ENCODE measurements around the gene FAM13A. TPM values are rescaled to one million over a fixed set of nuclear protein-coding genes. Genes with fewer than 3 reads are reported as not detected.

The FAM13A gene
- polyA plus RNA-seq, 1 donor, result 33.5 TPM

DNA sequence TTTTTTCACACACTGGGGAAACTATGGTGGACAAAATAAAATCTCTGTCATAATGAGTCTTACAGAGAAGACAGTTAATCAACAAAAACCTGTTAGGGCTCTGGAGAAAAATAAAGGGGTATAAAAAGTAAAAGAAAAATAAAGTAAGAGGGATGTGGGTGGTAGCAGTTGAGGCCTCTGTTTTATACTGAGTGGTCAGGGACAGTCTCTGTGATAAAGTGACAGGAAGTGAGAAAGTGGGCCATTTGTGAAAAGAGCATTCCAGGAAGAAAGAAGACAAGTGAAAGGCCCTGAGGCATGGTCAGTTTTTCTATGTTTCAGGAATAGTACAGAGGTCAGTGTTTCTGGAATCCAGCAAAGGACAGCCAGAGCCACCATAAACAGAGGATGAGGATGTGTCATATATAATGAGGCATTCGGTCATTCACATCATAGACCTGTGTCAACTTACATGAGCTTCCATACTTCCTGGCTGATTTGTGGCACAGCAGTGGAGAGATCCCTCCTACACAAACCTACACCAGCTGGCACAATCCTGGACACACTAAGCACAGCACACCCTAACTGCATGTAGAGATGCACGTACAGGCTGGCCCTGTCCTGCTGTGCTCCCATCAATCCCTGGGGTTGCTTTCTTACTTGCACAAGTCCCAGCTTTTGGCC lies 295.0 kb downstream of the FAM13A start:
- no peak for DNase-seq

DNA sequence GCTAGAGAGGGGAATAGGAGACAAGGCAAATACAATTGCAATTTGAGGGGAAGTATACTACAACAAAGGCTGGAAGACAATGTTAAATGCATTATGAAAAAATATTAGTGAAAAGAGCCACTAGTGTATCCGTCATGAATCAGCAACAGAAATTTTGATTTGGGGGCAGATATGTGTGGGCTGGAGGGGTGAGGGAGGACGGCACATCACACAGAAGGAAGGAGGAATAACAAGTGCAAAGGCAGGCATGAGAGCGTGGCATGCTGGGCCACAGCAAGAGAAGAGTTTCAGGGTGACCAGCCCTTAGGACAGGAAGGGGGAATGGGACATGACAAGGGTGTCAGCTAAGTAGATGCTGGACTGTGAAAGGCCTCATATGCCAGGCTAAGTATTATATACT lies 295.6 kb downstream of the FAM13A start:
- DNase-seq, result no peak

DNA sequence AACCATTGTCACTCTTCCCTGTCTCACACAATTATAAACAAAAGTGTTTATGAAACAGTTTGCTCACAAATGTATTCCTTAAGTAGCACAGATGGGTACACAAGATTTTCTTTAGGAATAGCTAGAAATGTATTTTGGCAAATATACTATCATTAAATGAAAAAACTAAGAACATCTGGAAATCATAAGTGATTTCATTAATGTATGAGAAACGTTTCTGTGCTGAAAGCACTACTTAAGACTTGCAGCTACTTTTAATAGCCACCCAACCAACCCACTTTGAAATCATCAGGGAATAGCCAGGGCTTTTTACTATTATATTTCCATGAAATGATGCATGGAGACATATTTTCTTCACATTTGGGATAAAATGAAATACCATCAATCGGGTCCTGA lies 297.1 kb downstream of the FAM13A start:
- no peak for DNase-seq

DNA sequence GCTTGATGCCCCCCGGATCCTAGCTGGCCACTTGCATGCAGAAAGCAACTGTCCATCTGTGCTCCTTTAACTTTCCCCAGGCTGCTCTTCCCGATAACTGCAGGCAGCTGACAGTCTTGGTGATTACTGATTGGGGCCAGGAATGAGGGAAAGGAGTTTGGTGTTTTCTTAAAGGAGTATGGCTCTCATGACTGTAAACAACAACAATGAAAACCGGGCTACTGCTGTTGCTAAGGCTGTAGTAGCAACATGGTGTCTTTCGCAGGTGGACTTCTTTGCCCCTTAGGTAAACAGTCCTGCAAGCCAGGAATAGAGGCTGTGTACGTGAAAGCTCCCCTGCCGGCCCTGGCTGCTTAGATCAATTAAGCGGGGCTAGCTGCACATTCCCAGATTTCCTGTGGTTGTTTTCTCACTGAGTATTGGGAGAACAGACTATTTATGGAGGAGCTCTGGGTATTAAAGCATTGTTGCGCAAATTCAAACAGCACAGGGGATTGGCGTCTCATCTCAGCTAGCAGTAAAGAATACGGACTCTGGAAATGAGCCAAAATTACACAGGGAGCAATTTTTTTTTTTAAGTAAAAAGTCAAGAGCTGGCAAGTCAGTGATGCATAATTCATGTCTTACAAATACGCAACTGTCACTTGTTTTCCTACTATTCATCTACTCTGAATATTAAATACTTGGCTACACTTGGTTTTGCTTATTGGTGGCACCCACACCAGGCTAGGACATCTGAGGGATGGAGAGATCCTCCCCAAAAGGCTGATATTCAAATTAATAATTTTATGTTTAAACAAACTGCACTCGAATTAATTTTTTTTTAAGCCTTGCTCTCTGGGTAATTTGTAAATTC lies 297.7 kb downstream of the FAM13A start:
- DNase-seq, result peak; percentile 56

DNA sequence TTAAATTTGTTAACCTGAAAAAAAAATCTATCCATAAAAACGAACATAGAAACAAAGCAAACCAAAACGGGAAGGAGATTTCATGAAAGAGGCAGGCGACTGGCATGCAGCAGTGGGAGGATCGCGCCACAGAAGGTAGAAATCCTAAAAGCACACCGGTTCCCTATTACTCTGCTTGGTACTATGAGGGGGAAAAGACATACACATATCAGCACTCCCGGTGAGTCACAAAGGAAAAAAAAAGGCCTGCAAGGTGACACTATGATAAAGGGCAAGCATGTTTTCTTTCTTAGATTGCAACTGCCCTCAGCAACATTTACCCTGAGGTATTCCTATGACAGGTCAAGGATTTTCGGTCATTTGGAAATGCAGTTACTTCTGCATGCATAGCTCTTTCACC lies 298.7 kb downstream of the FAM13A start:
- DNase-seq, result no peak

DNA sequence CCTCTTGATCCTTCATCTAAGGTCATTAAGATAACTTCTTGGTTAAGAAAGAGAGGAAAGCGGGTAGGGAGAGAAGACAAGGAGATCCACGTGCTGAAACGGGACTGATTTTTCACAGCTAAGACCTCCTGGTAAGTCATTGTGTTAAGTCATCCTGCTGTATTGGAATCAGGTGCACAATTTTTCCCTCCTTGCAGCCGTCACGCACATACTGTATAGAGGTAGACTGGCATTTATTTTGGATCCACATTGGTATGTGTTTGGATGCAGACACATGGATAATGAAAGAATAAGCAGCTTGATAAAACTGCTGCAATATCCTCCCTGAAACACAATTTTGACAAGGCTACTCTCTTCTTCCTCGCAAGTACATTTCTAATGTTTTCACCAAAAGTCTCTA lies 299.2 kb downstream of the FAM13A start:
- DNase-seq, result no peak

DNA sequence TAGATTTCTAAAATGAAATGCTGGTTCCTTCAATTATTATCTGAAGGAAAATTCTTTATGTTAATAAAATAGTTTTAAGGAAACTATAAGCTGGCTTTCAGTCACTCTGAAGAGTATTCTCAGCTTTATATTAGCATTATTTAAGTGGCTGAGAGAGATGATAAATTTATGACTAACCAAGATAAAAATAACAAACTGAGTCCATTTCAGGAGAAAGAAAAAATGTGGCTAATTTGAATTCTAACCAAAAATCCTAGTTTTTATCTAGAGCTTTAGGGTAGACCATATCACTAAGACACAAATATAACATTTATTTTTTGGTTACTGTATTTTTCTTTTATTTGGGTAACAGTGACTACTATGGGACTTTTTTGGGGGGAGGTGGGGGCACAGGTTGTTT lies 299.9 kb downstream of the FAM13A start:
- DNase-seq, result no peak

DNA sequence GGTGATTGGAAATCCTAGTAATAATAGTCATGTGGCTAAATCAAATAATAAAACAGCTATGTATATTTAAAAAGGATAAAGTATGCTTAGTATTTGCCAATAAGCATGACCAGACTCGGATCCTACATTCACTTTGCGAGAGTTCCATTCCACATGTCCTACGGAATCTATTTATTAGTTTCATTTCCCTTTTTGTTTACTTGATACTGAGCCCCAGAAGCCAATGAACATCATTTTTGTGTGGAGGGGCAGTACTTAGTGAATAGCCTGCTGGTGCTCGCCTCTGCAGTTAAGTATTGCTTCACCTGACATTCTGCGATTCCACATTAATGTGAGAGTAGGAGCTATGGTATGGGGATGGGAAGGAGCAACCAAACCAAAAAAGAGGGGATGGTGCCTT lies 300.8 kb downstream of the FAM13A start:
- no peak for DNase-seq

DNA sequence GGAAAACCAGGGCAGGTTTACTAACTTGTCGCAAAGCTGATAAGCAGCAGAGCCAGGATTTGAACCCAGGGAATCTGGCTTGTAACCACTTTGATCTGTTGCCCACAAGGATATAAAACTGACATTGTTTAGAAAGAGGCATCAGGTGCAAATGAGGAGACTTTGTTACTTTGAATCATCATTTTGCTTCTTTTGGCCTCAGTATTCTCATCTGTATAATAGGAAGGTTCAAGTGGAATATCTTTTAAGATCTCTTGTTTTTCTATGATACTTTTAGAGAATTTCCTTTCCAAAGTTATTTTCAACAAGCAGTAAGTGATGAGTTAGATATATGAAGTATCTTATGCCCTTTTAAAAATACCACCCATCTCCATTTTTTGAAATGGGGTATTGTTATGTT lies 301.5 kb downstream of the FAM13A start:
- DNase-seq, result no peak

DNA sequence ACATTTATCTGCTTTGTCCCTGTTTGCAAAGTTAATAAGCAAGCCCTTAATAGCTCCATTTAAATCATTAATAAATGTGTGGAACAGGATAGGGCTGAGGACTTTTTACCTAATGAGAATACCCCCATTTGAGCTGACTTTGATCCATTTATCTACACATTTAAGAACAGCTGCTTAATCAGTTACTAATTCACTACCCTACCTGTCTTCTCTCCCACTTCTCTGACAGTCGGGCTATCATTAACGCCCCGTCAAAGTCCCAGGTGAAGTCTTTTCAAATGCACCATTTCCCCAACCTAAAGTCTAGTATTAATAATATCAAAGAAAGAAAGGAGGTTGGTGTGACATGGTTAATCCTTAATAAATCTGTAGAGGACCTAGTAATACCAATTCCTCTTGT lies 302.2 kb downstream of the FAM13A start:
- DNase-seq, result no peak

DNA sequence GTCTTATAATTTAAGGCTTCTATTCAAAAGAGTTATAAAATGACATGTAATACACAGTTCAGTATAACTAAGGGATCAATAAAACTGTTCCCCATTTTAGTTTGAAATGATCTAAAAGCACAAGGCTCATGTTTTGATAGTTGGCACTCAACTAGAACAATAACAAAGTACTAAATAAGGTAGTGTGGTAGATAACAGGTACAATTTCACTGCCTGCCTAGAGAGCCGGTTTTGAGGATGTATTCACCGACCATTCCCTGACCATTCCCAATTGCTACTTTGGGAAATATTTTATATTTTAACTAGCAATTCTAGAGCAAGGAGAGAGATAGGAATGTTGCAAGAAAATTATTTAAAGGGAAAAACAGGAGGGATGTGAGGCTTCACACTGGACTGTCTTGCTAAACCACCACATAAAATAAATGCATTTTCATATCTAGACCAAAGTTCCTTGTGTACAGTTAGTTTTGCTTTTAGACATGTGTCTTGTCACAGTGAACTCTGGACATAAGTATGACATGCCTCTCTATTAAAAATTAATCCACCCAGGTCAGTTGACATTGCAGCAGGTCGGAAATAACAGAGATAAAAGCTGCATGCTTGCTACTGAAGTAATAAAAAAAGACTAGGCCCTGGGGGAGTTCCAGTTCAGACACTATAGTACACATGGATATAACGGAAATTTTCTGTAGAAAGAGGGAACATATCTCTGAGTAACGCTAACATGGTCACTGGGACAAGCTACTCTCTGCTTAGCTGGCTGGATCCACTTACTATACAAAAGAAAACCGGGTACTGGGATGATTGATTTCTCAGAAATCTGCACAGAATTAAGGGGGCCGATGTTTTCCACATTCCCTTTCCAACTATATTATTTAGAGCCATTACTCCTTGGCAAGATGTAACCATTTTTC lies 303.1 kb downstream of the FAM13A start:
- DNase-seq, result no peak

DNA sequence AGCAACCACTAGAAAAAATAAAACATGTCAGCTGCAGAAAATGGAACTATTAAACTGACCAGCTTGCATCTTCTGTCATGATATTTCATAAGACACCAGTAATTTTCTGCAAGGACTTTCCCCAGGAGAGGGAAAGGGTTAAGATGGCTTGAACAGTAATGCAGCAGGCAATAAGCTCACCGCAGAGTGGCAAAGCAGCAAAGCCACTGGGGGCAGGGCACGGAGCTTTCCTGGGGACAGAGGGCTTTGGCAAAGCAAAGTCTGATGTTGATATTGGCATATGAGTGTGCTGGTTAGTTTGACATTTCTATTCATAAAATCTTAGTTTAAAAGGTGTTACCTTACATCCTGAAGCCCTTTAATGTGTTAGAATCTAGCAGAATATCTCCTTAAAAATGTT lies 304.2 kb downstream of the FAM13A start:
- DNase-seq, result no peak

DNA sequence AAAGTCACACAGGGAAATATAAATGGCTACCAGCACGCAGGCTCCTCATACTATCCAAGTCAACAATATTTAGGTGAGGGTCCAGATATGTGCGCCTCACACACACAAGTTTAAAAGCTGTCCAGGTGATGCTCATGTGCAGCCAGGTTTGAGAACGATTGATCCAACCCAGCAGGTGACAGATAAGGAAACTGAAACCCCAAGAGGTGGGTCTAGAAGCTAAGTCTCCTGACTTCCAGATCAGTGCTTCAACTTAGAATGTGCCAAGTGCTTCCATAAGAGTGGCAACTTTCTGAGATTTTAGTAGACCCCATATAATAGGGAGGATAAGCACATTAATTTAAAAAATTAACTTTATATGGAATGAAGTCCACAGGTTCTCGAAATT lies 304.9 kb downstream of the FAM13A start:
- no peak for DNase-seq

DNA sequence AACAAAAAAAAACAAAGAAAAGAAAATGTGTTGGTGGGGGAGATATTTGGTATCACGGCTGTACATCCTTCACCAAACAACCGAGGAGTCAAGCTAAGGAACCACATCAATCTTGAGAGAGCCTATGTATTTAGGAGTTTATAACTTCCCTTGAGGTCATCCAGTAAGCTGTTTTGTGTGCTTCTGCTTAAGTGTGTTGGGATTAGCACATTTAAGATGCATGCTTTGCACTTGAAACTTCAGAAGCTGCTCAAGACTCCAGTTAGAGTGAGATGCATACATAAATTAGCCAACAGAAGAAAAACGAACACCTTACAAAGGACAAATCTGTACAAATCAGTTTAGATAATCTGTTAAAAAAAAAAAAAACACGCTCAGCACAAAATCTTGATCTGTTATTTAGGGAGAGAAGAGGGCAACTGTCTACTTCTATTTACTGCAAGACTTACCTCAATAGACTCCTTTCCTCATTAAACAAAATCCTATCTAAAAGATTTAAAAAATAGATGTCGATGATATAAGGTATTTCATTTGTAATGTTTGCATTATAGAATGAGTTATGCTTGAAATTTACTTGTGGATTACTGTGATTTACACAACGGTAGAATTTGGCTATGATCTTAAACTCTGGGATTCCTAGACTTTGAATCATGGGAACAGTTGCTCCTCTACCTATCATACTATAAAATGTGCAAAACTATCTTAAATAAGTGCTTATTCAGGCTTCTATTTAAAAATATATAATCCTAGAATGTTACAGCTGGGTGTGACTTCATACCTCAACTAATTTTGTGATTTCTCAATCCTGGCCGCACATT lies 305.5 kb downstream of the FAM13A start:
- DNase-seq, result no peak

DNA sequence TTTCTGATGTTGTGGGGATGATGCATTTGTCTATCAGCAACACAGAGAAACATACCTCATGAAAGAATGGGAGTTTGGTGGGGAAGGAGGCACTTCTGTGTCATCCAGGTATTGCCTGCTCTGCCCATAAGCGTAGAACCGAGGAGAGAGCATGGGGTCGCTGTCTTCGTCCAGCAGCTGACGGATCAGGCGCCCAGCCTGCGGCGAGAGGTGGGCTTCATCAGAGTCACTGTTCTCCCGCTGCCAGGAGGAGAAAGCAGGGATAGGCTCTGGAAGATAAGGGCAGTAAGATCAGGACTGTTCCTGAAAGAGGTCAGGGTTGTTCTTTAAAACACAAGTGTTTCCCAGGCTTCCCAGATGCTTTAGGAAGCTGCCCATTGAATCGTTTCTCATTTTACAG lies 306.6 kb downstream of the FAM13A start:
- no peak for DNase-seq

DNA sequence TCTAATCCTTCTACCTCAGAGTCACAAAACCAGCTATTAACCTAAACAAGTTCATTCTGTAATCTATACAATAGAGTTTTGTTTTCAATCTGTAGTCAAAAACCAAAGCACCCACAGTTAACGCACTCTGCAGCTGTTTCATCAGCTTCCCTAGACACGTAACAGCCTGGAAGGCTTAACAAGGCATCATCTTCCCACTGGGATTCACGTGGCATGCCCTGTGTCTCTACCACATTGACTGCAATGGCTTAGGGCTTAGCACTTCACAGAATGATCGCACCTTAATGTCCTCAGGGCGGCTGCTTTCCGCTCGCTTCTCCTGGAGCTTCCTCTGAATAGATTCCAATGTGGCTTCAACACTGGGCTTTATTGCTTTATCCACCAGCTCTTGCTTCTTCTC lies 309.6 kb downstream of the FAM13A start:
- DNase-seq, result no peak

DNA sequence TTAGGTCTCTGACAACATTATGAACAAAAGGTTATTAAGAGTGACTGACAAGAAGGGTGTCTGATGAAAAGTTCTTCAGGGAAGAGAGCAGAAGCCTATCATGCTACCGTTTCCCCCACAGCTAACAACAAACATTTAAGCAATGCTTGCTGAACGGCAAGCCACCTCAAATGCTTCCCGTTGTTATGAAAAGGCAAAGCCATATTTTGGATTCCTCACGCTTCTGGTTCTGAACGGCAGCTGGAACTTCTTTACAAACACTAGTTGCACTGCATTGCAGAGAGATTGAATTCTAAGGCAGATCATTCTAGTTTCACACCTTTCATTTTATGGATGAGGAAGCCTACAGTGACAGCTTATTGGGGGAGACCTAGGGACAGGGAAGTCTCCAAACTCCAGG lies 310.8 kb downstream of the FAM13A start:
- DNase-seq, result no peak

DNA sequence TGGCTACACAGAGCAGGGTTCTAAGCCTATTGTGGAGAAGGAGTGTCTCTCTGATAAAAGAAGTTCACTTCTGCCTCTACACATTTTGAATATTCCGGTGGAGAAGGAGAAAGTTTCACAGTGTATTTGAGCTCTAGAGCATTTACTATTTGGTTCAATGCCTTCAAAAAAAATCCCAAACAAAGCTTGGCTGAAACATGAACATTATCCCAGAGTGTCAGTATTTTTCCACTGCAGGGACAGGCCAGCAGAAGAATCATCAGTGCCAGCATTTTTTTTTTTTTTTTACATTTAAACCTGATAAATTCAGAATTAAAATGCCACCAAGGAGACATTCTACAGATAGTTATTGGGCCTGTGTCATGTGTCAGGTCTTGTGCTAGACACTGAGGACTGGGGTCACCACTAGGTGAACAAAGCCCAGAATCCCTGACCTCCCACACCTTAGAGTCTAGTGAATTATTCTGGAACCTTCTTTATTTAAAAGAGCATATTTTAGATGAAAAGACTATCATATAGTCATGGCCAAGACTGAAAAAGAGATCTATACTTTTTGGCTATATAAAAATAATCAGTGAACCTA lies 311.3 kb downstream of the FAM13A start:
- no peak for DNase-seq

DNA sequence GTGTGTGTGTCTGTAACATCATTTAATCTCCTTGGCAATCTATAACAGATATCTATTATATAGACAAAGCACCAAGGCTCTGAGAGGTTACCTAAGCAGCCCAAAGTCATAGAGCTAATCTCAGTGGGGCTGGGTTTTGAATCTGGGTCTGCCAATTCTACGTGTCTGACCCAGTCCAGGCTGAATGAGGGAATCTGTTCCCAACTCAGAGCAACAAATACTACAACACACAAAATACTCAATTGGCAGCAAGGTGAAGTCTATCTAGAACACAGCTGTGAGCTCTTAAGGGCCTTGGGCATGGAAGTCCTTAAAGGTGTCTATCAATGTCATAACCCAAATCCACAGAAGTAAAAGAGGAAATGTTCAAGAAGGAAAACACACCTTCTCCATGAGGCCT lies 311.8 kb downstream of the FAM13A start:
- no peak for DNase-seq

DNA sequence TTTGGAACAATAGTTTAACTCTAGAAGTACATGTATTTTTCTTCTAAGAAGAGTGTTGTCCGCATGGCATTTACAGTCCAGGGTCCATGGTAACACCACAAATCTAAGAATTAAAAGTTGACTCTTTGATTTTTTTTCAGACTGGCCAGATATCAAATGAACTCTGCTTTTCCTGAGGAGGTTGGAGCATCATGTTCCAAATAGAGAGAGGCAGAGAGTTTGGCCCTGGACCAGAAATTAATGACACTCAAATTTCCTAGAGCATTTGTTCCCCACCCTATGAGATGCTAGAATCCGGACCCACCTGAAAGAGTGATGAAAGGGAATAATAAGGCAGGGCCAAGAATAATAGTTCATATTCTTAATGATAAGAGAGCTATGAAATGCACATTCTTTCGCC lies 312.4 kb downstream of the FAM13A start:
- no peak for DNase-seq

DNA sequence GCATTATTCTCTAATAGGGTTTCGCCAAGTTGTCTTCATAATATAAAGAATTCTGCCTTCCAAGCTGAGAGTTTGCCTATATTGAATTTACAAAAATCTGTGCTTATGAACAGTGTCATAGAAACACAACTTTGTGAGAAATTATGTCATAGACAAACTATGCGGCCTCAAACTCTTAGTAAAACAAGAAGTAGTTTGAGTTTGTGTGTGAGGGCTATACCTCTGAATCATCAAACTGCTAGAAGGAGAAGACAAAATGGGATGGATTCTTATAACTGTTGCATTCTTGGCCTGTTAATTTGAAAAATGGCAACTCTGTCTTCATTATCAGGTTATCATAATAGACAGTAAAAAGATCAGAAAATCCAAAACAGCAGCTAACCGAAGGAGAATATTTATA lies 313.3 kb downstream of the FAM13A start:
- no peak for DNase-seq

DNA sequence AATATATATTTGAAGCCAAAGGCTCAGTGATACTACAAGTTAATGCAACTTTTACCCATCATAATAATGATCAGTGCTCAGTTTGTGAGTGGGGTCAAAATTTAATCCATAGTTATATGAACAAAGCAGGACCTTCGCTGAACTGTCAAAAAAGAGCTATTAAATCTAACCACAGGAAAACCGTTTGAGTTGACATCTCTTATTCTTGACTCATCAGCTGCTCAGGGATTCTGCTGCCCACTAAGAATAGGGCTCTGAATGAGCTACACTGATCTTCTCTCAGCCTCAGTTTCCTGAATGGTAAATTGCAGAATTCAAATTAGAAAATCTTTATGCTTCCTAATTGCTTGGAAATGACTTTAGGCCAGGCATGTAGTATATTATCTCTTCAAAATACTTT lies 314.4 kb downstream of the FAM13A start:
- no peak for DNase-seq

Data from hindlimb muscle (tissue), 1 donor.